Effector CD4-positive, alpha-beta T cell (primary cell): ENCODE data around the gene PRR33.

Source experiments
- DNase-seq: peaks from one replicate; pipeline ENCODE4 v3.0.0-alpha.2; 2020

PRR33 gene

GRCh38 chr11:1916132-1916985 is 24.7 kb upstream of the PRR33 start:
- no peak for DNase-seq

GRCh38 chr11:1915795-1916131 is 24.1 kb upstream of the PRR33 start:
- DNase-seq, result no peak

- no peak for DNase-seq
These were observed 21.8 kb upstream of the PRR33 start for GRCh38 chr11:1913271-1914060.

- no peak for DNase-seq
These were observed 20.7 kb upstream of the PRR33 start for GRCh38 chr11:1912289-1912878.

- no peak for DNase-seq
These were observed 17.8 kb upstream of the PRR33 start for GRCh38 chr11:1909524-1909923.

- DNase-seq, result no peak
These were observed 16.9 kb upstream of the PRR33 start for GRCh38 chr11:1908618-1909017.

GRCh38 chr11:1906611-1907423 is 15.1 kb upstream of the PRR33 start:
- DNase-seq, result no peak

- DNase-seq, result no peak
These were observed 14.5 kb upstream of the PRR33 start for GRCh38 chr11:1906181-1906580.

GRCh38 chr11:1899686-1900085 is 8.0 kb upstream of the PRR33 start:
- no peak for DNase-seq

GRCh38 chr11:1899090-1899489 is 7.4 kb upstream of the PRR33 start:
- no peak for DNase-seq

- DNase-seq, result no peak
These were observed 5.2 kb upstream of the PRR33 start for GRCh38 chr11:1896923-1897322.

- DNase-seq, result no peak
These were observed 4.8 kb upstream of the PRR33 start for GRCh38 chr11:1896468-1896867.

GRCh38 chr11:1894759-1895158 is 3.1 kb upstream of the PRR33 start:
- no peak for DNase-seq

- DNase-seq, result no peak
These were observed 2.1 kb upstream of the PRR33 start for GRCh38 chr11:1893581-1894359.

- no peak for DNase-seq
These were observed 863 bp upstream of the PRR33 start for GRCh38 chr11:1892558-1892957.

- DNase-seq, result no peak
These were observed 421 bp upstream of the PRR33 start for GRCh38 chr11:1892116-1892515.

- DNase-seq, result no peak
These were observed 552 bp downstream of the PRR33 start for GRCh38 chr11:1890856-1891830.

GRCh38 chr11:1889941-1890855 is 1.5 kb downstream of the PRR33 start:
- no peak for DNase-seq

GRCh38 chr11:1889224-1889930 is 2.3 kb downstream of the PRR33 start:
- DNase-seq, result peak; percentile 63
